Activated naive CD4-positive, alpha-beta T cell treated with Interleukin-2 at 50 U/mL for 16 hours (primary cell): Measurements from ENCODE around the gene SECISBP2L.
A peak's percentile ranks its signal among the peaks of the same experiment; 100 is the strongest.
"Not testable (repeated sequence)": the region's sequence is repeated elsewhere in the genome, so short reads cannot be mapped to it uniquely, and the experiment has no call there.

Experiments used
- DNase-seq: peaks from one replicate; pipeline ENCODE4 v3.0.0-alpha.2; 2020

The SECISBP2L gene, protein sequence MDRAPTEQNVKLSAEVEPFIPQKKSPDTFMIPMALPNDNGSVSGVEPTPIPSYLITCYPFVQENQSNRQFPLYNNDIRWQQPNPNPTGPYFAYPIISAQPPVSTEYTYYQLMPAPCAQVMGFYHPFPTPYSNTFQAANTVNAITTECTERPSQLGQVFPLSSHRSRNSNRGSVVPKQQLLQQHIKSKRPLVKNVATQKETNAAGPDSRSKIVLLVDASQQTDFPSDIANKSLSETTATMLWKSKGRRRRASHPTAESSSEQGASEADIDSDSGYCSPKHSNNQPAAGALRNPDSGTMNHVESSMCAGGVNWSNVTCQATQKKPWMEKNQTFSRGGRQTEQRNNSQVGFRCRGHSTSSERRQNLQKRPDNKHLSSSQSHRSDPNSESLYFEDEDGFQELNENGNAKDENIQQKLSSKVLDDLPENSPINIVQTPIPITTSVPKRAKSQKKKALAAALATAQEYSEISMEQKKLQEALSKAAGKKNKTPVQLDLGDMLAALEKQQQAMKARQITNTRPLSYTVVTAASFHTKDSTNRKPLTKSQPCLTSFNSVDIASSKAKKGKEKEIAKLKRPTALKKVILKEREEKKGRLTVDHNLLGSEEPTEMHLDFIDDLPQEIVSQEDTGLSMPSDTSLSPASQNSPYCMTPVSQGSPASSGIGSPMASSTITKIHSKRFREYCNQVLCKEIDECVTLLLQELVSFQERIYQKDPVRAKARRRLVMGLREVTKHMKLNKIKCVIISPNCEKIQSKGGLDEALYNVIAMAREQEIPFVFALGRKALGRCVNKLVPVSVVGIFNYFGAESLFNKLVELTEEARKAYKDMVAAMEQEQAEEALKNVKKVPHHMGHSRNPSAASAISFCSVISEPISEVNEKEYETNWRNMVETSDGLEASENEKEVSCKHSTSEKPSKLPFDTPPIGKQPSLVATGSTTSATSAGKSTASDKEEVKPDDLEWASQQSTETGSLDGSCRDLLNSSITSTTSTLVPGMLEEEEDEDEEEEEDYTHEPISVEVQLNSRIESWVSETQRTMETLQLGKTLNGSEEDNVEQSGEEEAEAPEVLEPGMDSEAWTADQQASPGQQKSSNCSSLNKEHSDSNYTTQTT

DNA sequence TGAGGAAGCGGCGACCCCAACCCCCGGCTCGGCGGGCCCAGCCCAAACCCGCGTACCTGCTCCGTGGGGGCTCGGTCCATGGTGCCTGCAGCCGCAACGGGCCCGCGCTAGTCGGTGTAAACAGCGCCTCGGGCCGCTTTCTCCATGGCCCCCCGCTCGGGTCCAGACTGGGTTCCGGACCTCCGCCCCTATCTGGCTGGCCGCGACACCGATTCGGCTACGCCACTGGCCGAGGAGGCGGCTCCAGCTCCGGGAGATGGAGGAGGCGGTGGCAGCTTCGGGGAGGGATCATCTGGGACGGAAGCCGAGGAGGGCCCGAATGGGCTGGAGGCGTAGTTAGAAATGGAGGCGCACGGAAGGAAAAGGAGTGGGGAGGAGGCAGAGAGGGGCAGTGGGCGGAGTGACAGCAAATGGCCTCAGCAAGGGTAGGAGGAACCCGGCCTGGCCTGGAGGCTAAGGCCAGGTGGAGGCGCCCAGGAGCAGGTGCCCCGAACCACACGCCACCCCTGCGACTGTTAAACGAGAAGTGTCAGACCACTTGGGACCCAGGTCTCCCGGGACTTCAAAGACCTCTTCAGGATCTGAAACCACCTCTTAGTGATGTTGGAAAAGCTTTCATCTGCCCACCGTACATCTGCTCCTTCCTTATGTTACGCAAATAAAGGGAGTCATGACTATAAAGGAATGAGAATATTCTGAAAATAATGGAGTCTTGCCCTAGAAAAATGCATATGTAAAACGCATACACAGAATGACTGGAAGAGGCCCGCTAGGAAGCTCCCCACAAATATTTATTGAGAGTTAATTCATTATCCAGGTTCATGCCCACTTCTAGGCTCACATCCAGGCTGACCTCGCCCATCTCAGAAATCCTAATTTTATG, at the start of gene SECISBP2L:
Gene SECISBP2L (minus strand): TSS at position 227 of the 883 bp plus-strand sequence. CDS start 147 bp downstream, at position 80.
- peak; percentile 94 for DNase-seq

DNA sequence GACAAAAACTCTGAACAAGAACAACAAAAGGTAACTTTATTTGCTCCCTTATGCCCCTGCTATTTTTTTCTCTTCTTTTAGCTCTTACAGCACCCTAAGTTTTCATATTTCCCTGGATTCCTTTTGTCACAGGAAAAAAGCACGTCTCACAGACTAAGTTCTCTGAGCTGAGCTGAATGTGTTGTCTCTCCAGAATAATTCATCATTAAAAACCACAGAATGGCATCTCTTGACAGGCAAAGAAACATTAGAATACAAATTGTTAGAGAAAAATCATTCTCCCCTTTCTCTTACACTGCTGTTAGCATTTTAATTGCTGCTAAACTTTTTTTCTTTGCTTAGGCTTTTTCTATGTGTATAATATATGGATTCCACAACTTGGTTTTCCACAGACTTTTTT, 48.7 kb upstream of the SECISBP2L start:
- DNase-seq = no peak

DNA sequence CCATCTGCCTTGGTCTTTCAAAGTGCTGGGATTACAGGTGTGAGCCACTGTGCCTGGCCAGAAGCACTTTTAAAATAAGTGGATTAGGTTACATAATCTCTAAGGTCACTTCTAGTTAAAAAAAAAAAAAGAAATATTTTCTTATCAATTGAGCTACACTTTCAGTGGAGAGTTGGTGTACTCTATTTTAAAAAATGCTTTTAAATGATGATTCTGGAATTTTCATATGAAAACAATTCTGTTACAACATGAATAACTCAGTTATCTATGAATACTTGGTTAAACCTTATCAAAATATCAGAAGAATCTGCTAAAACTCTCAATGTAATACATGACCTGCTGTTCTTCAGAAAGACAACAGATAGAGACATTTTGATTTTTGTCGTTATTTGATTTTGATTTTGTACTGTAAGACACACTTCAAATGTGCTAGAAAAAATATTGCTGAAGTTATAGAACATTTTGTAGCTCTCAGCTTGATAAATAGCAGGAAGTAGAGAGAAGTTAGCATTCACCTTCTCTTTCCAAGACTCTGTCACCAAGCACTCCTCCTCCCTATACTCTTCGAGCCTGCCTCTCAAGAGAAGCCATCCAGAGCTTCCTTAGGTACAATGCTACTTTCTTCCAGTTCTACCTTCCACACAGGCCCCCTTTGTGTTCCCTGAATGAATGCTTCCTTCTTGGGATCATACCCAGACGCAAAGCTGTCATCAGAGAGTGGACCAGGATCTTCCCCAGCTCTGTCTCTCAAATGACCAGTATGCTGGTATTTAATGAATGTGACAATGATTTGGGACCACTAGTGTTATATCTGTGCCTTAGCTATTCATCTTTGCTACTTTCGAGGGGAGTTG, 47.2 kb upstream of the SECISBP2L start:
- no peak for DNase-seq

DNA sequence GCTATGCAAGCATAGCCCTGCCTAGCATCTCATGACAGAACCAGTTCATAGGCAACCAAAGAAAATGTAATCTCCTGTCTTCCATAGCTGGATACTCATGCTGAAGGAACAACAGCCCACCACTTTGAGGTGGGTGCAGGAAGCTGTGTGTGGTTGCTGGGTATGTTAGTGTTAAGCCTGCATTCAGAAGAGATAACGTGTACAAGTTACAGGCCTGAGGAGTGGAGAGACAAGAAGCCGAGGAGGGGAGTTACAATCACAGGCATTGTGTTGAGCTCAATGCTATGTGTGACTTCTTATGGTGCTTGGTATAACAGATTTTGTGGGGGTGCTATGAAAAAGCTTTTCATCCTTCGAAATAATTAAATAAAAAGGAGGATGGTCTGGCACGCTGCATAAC, 42.8 kb upstream of the SECISBP2L start:
- no peak for DNase-seq

DNA sequence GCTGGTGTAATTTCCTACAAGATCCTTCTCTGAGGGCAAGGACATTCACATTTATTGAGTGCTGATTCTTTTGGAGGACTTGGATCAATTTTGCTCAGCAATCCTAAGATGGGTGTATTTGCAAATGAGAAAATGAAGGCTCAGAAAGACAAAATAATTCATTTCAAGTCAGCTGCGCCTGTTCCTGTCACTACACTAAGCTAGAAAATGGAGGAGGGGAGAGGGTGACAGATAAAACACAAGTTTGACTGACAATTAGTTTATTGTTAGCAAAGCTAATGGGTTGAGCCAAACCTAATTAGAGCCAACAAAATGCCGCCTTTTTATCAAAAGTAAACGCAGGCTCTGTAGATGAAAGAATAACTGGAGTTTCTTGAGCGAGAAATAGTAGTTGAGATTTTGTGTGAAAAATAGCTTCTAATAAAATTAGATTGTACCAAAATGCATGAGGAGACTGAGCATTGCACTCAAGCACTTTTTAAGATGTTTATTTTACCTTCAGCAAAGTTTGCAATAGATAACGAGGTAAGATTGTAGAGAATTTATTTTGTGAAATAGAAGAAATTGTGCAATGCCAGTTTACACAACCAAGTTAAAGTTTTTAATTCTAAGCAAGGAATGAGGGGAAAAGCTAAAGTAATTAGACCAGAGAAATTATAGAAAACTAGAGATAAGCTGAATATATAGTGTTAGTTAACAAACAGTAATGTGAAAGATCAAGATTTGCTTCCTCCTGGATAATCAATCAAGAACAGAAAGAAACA, 39.6 kb upstream of the SECISBP2L start:
- no peak for DNase-seq

DNA sequence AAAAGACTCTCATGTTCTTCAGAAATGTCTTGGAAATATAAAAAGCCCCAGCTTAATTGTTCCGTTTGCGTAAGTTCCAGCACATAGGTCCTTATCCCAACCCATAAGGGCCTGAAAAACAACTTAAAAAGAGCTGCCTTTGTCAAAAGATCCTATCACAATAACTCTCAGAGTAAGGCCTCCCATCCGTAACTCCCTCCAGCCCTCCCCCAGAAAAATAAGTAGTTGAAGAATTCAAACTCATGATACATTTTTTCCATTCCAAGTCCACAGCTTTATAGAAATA, 38.0 kb upstream of the SECISBP2L start:
- no peak for DNase-seq

DNA sequence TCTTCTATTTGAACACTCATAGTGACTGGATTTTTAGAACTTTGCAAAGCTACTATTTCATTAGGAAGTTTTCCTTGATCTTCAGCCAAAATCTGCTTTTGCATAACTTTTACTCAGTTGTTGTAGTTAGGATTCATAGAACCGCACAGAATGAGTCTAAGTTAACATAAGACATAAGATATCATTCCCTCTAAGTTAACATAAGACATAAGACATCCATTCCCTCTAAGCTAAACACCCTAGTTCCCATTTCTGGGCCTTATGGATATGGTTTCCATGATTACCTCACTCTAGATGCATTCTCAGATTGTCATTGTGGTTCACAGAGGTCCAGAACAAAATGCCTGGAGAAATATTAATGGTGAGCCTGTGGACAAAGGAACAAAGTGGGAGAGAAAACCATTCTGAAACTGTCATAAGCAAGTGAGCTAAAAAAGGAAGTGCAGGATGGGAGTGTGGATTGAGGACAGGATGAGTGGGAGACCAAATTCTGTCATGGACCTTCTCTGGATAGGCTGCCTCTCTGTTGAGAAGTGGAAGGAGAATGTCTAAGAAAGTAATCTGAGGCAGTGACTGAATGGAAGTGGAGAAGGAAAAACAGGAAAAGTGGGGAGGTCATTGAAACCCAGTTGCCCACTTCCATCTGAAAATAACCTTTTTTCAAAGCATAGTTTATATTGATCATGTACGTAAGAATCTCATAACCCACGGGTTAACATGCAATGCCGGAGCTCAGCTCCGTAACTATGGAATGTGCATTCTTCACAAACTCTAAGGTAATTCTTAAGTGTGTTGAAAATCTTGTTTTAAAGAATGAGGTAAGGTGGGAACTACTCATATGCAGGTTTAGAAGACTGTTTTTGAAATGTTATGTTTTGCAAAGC, 37.4 kb upstream of the SECISBP2L start:
- no peak for DNase-seq

DNA sequence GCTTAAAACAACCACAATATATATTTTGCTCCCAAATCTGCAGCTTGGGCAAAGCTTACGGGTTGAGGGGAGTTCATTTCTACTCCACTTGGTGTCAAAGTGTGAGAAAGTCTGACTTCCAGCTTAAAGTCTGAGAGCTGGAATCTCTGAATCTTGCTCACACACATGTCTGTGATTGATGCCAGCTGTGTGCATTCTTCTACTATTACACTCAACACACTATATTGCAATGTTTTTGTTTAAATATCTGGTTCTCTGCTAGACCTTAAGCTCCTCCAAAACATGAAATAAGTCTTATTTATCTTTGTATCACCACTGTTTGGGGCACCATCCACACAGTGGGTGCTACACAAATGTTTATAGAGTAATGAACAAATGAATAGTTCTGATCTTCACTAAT, 36.7 kb upstream of the SECISBP2L start:
- DNase-seq = no peak

DNA sequence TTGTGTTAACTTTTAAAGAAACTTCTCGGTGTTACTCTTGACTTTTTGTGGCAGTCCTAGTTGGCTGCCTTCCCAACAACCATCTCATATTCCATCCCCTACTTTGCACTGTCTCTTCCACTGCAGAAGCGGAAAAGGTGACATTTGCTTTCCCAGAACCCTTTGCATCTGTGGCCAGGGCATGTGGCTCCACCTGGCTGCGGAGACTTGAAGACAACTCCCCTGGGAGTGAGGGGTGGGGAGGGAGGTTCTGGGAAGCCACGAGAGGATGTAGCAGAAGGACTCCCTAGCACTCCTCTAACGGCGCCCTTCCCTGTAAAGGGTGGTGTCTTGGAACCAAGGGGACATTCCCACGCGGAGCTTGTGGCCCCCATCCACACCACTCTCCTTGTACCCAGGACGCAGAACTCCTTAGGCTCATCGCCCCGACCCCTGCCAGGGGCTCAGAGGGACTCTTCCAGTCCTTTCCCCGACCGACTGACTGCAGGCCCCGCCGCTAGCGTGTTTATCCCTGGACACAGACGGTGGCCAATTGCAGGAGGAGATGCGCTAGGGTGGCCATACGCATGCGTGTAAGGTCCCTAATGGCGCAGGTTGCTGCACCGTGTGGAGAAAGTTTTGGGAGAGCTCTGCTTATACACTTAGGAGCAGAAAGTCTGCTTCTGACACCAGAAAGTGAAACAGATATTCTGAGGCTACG, 33.2 kb upstream of the SECISBP2L start:
- no peak for DNase-seq

DNA sequence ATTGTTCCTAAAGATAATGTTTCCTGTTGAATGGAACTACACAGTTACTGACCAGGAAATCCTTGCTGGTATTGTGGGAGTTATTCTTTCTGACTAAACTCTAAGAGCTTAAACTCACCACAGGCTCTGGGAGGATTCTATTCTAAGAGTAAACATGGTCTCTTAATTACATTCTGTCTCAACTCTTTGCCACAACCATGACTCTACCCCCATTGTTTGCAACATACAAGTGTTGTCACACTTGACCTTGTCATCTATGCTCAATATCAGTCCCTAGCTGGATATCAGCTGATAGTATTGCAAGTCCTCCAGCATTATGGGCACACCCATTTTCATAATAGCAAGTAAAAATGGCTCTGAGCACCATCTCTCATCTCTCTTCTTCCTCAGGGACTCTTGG, 29.6 kb upstream of the SECISBP2L start:
- no peak for DNase-seq

DNA sequence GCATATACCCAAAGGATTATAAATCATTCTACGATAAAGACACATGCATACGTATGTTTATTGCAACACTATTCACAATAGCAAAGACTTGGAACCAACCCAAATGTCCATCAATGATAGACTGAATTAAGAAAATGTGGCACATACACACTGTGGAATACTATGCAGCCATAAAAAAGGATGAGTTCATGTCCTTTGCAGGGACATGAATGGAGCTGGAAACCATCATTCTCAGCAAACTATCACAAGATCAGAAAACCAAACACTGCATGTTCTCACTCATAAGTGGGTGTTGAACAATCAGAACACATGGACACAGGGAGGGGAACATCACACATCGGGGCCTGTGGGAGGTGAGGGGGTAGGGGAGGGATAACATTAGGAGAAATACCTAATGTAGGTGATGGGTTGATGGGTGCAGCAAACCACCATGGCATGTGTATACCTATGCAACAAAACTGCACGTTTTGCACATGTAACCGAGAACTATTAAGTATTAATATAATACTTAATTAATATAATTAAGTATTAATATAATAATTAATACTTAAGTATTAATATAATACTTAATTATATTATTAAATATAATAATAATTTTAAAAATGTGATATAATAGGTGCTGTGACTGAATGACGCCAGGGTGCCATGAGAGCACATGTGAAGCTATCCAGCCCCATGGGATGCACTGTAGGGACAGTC, 28.5 kb upstream of the SECISBP2L start:
- not testable (repeated sequence) for DNase-seq

DNA sequence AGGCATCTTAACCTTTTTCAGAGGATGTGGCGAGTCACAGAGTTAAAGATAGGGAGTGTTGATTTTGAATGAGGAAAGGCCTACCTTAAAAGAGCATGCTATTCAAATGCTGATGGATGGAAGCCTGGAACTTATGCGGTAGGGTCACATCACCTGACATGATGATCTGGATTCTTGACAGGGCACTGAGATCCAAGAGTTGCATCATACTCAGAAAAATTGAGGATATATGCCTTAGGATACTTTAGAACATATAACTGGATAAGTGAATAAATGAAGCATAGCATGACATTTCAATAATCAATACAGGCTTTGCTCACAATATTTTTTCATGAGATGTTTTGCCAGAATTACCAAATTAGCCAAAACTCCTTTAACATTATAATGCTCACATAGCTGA, 20.1 kb upstream of the SECISBP2L start:
- no peak for DNase-seq

DNA sequence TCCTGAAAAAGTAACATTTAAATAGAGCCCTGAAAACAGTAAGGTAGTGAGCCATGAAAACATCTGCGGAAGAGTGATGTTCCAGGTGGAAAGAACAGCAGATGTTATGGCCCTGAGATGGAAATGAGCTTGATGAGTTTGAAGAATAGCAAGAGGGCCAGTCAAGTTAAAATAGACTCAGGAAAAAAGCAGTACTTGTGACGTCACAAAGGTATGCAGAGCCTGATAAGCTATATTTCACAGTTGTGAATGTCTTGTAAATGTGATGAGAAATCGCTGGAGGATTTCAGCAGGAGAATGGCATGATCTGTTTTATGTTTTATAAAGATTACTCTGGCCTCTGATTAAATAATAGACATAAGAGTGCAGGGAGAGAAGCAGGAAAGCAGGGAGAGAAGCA, 18.6 kb upstream of the SECISBP2L start:
- no peak for DNase-seq

DNA sequence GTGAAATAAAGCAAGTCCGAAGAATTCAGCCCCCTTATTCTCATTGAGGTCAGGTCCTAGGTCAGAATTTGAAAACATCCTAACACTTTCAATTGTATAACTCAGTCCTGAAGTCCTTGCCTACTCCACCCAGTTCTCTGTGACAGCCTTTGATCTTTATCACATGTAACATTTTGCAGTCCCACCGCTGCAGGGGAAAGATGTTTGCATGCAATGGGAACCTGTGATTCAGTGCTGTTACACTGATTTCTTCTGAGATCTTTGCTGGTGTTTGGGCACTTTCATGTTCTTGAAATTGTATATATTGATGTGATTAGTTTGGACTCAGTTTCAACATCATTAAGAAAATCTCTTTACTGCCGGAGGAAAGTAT, 18.0 kb upstream of the SECISBP2L start:
- no peak for DNase-seq

DNA sequence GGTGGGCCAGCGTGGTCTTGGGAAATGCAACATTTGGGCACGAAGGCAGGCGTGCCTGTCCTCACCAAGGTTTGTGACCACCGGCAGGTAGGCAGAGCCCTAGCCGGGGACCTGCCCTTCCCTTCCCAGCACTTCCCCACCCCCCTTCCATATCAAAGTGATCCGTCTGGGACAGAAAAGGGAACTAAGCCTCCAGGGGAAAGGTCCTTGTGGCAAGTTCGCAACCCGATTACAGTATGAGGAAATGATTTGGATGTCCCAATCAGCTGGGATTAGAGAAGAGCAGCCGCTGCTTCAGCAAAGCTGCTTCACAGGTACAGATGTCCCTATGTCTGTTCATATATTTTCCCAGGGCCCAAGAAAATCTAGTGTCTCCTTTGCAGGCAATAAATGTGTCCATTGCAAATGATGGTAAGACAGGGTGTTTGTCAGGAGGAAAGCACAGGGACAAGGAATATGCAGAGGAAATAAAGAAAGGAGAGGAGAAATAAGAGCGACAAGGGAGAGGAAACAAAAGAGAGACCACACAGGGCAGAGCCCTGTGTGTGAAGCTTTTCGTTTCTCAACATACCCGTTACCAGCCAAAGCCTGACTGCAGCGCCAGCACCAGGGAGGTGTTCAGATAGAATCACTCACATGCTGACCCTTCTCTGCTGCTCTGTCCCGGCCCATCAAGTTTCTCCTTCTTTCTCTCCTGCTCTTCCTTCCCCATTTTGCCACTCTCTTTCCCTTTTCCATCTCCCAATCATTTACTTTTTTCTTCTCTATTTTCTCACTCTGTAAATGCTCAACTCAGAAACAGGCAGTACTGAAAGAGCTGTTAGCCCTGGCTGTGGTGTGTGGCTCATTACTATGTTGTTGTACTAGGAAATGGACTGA, 17.4 kb upstream of the SECISBP2L start:
- no peak for DNase-seq

DNA sequence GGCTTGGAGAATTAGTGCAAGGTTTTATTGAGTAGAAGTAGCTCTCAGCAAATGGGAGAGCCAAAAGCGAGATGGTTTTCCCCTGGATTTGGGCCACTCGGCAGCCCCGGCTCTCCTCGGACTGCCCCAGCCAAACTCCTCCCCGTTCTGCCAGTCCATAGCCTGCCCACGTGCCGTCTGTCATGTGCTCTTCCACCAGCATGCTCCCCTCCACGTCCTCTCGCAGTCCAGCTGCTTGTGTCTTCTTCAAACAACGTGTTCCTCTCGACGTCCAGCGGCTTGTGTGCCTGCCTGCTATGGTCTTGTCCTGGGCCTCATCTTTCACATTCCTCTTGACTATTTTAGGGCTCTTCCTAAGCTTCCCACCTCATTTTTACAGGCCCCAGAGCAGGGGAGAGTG, 16.7 kb upstream of the SECISBP2L start:
- DNase-seq = no peak

DNA sequence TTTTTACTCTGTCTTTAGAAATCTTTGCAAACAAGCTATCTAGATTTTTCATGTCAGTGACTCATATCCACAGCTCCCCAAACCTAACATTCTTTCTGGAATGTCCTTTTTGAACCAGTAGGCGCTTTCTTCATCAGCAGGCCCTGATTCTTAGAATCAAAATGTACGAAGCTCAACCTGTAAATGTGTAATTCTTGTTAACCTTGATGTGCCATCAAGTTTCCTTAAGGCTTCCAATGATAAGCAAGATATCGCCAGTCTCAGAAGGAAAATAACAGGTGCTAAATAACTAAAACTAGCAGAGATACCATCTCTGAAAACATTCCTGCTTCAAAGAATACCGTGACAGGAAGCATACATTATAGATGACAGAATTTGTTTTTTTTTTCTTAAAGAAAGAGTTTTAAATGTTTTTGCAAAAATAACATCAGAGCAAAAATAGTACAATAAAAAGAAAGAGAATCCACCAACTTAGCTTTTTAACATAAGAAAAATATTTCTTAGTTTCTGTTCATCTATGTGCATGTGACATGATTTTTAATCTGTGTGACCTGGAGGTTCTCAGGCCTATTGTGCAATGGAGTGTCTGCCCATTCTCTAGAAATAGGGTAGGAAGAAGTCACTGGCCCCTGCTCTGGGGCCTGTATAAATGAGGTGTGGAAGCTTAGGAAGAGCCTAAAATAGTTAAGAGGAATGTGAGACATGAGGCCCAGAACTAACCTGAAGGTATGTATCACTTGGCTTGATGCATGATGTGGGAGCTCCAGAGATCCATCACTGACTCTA, 14.7 kb upstream of the SECISBP2L start:
- no peak for DNase-seq
